Brain microvascular endothelial cell (primary cell): Measurements from ENCODE around the gene AGO3.
"Not testable (repeated sequence)": the region's sequence is repeated elsewhere in the genome, so short reads cannot be mapped to it uniquely, and the experiment has no call there.

Experiments used
- DNase-seq: peaks from one replicate; pipeline ENCODE4 v3.0.0-alpha.2; 2020
- H3K27ac ChIP-seq: fragments of 250-450 bp; sonication (Bioruptor Pico); 2 replicates; pipeline ENCODE4 v1.5.1; 2020; ENCODE audit warnings: mild to moderate bottlenecking, moderate library complexity
- H3K27me3 ChIP-seq: fragments of 250-450 bp; sonication (Bioruptor Pico); replicated peaks from 2 replicates; pipeline ENCODE4 v1.5.1; 2020; ENCODE audit warnings: mild to moderate bottlenecking
- H3K36me3 ChIP-seq: fragments of 250-450 bp; sonication (Bioruptor Pico); replicated peaks from 2 replicates; pipeline ENCODE4 v1.5.1; 2020; ENCODE audit warnings: mild to moderate bottlenecking
- H3K4me3 ChIP-seq: 2 replicates; pipeline ENCODE4 v1.5.1; 2011; ENCODE audit warnings: low read depth, mild to moderate bottlenecking, control low read depth, low read length, moderate library complexity
- CTCF ChIP-seq: IDR thresholded peaks from 2 replicates; pipeline ENCODE4 v1.5.1; 2011; ENCODE audit warnings: low read depth, mild to moderate bottlenecking, moderate library complexity, low read length, control low read depth, inconsistent platforms; ENCODE audit errors: missing control alignments
- in situ Hi-C: cut with HindIII; loops from 2 replicates; pipeline ENCODE4 v1.10.0; 2017; ENCODE audit warnings: low sequenced_read_pairs, low pct_ligation_motif_present

The AGO3 gene

GRCh38 chr1:36014722-36015220, 83.9 kb downstream of the AGO3 start:
- no peak for TF ChIP-seq CTCF
- no peak overlapping the region for H3K4me3 ChIP-seq
- DNase-seq, result no peak
- H3K27ac ChIP-seq, result no peak overlapping the region
- H3K36me3 ChIP-seq, result peaks cover 26% of the 10 kb centered on the region
- in situ Hi-C loops, result no loop called here
- no peaks in the 10 kb centered on the region for H3K27me3 ChIP-seq

GRCh38 chr1:36016686-36017085, 85.8 kb downstream of the AGO3 start:
- H3K27ac ChIP-seq, result no peak overlapping the region
- H3K4me3 ChIP-seq, result no peak overlapping the region
- peaks cover 27% of the 10 kb centered on the region for H3K36me3 ChIP-seq
- no peak for DNase-seq
- no peak for TF ChIP-seq CTCF
- in situ Hi-C loops, result no loop called here
- no peaks in the 10 kb centered on the region for H3K27me3 ChIP-seq

GRCh38 chr1:36023098-36023769, 92.3 kb downstream of the AGO3 start:
- Histone ChIP-seq H3K36me3 (peaks cover 13% of the 10 kb centered on the region), H3K27ac (no peak overlapping the region), H3K4me3 (no peak overlapping the region), H3K27me3 (no peaks in the 10 kb centered on the region)
- TF ChIP-seq CTCF, result no peak
- in situ Hi-C loops, result no loop called here
- no peak for DNase-seq

- H3K36me3 ChIP-seq, result peaks cover 13% of the 10 kb centered on the region
- H3K27me3 ChIP-seq, DNase-seq, in situ Hi-C loops, H3K4me3 ChIP-seq, H3K27ac ChIP-seq: not testable (repeated sequence)
Observed at GRCh38 chr1:36024024-36024423, 93.1 kb downstream of the AGO3 start.

GRCh38 chr1:36024847-36025246, 93.9 kb downstream of the AGO3 start:
- no peak for DNase-seq
- no peaks in the 10 kb centered on the region for H3K27me3 ChIP-seq
- in situ Hi-C loops, result no loop called here
- H3K36me3 ChIP-seq, result peaks cover 6% of the 10 kb centered on the region
- TF ChIP-seq CTCF, result no peak
- H3K4me3 ChIP-seq, result no peak overlapping the region
- no peak overlapping the region for H3K27ac ChIP-seq

GRCh38 chr1:36027766-36028165, 96.9 kb downstream of the AGO3 start:
- no peak for DNase-seq
- in situ Hi-C loops, result no loop called here
- Histone ChIP-seq H3K27me3 (no peaks in the 10 kb centered on the region), H3K4me3 (no peak overlapping the region), H3K27ac (no peak overlapping the region), H3K36me3 (peaks cover 6% of the 10 kb centered on the region)
- no peak for TF ChIP-seq CTCF
